Peyer's patch (tissue), 4 donors: ENCODE results near the gene ENPP1. TPM values are rescaled to one million over a fixed set of nuclear protein-coding genes. Genes with fewer than 3 reads are reported as not detected.

Experiments used
- DNase-seq, 3 donors: peaks; one replicate each; pipeline ENCODE4 v3.0.0-alpha.2; 2017 to 2019
- H3K27ac ChIP-seq, 4 donors: fragments of 200-600 bp; sonication (generic); one replicate each; pipeline ENCODE4 v1.5.1; 2016 to 2019
- H3K27me3 ChIP-seq, 2 donors: fragments of 200-600 bp; sonication (generic); one replicate each; pipeline ENCODE4 v1.5.1; 2019
- H3K36me3 ChIP-seq, 3 donors: fragments of 200-600 bp; sonication (generic); one replicate each; pipeline ENCODE4 v1.5.1; 2016 to 2019
- H3K4me1 ChIP-seq, 4 donors: fragments of 200-600 bp; sonication (generic); one replicate each; pipeline ENCODE4 v1.5.1; 2016 to 2019
- H3K4me3 ChIP-seq, 4 donors: fragments of 200-600 bp; sonication (generic); 1 replicate in 3 of 4; 2 replicates in 1 of 4; pipeline ENCODE4 v1.5.1; 2016 to 2019; ENCODE audit warnings: mild to moderate bottlenecking in 1 of 4
- H3K9me3 ChIP-seq, 4 donors: fragments of 200-600 bp; sonication (generic); one replicate each; pipeline ENCODE4 v1.5.1; 2016 to 2019; ENCODE audit warnings: mild to moderate bottlenecking in 1 of 4
- CTCF ChIP-seq, 6 experiments: fragments of 450-650 bp in 4 of 6; fragments of 200-600 bp in 2 of 6; sonication (generic) in 1 of 6; IDR thresholded peaks; one replicate each; pipeline ENCODE4 v1.5.1; 2017 to 2019; ENCODE audit warnings: antibody characterized with exemption in 6 of 6, mild to moderate bottlenecking in 3 of 6, moderate library complexity in 1 of 6
- POLR2A ChIP-seq, 2 donors: fragments of 450-650 bp; IDR thresholded peaks; one replicate each; pipeline ENCODE4 v1.5.1; 2017; ENCODE audit warnings: antibody characterized with exemption in 2 of 2, mild to moderate bottlenecking in 2 of 2, moderate library complexity in 2 of 2
- total RNA-seq, 4 donors: library from RNA; depleted of rRNA; stranded (reverse); fragments of >200 nt; gene quantifications; one replicate each; pipeline ENCODE4 v1.1.0, GENCODE V29; 2016

ENPP1 gene
- total RNA-seq, 4 donors from 2014 or later, result 1.7 to 9.4 (median 7.1) TPM

GRCh38 chr6:131846905-131847304 is 39.1 kb downstream of the ENPP1 start:
- Histone ChIP-seq H3K36me3 (no peaks in the 10 kb centered on the region), H3K27ac (no peak overlapping the region), H3K9me3 (no peaks in the 10 kb centered on the region), H3K27me3 (no peaks in the 10 kb centered on the region), H3K4me1 (no peaks in the 10 kb centered on the region), H3K4me3 (no peak overlapping the region)
- TF ChIP-seq CTCF (IDR thresholded peaks at IDR 0.05), result no peak
- TF ChIP-seq POLR2A (IDR thresholded peaks at IDR 0.05), result no peak
- no peak for DNase-seq

GRCh38 chr6:131849799-131850198 is 42.0 kb downstream of the ENPP1 start:
- H3K4me1 ChIP-seq, result no peaks in the 10 kb centered on the region
- no peaks in the 10 kb centered on the region for H3K36me3 ChIP-seq
- no peak overlapping the region for H3K4me3 ChIP-seq
- no peaks in the 10 kb centered on the region for H3K27me3 ChIP-seq
- no peak for DNase-seq
- no peaks in the 10 kb centered on the region for H3K9me3 ChIP-seq
- TF ChIP-seq POLR2A (IDR thresholded peaks at IDR 0.05) (no peak), CTCF (IDR thresholded peaks at IDR 0.05) (no peak)
- H3K27ac ChIP-seq, result no peak overlapping the region

DNA sequence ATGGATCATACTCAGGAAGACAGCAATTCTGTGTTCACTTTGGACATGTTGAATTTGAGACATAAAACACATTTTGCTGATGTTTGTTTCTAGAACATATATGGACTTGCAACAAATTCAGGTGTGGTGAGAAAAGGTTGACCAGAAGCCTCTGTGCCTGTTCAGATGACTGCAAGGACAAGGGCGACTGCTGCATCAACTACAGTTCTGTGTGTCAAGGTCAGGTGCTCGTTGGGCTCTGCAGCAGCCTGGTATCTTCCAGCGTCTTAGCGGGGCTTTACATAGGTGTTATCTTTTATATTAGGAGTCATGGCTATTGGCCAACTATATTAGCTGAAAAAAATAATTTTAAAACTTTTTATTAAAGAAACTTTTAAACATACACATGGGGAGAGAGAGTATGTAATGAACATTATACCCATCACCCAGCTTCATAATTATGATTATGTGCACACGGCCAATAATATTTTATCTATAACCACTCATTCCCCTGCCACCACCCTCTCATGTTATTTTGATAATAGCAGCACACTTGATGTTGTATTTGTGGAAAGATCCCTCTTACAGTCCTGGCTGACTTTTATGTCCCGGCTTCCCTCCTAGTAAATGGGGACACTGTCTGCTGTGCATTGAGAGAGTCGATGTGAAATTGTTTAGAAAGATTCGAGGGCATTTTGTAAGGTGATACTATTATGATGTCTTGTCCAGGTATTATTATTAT is 43.4 kb downstream of the ENPP1 start:
- Histone ChIP-seq H3K27me3 (no peaks in the 10 kb centered on the region), H3K36me3 (no peaks in the 10 kb centered on the region), H3K27ac (no peak overlapping the region), H3K4me1 (no peaks in the 10 kb centered on the region), H3K9me3 (no peaks in the 10 kb centered on the region), H3K4me3 (no peak overlapping the region)
- no peak for DNase-seq
- TF ChIP-seq POLR2A (IDR thresholded peaks at IDR 0.05) (no peak), CTCF (IDR thresholded peaks at IDR 0.05) (no peak)

- no peak for TF ChIP-seq POLR2A (IDR thresholded peaks at IDR 0.05)
- TF ChIP-seq CTCF (IDR thresholded peaks at IDR 0.05), result no peak
- Histone ChIP-seq H3K9me3 (no peaks in the 10 kb centered on the region), H3K4me3 (no peak overlapping the region), H3K4me1 (no peaks in the 10 kb centered on the region), H3K27ac (no peak overlapping the region), H3K27me3 (no peaks in the 10 kb centered on the region), H3K36me3 (no peaks in the 10 kb centered on the region)
- DNase-seq, result no peak
Observed at GRCh38 chr6:131852200-131852599, 44.4 kb downstream of the ENPP1 start.

GRCh38 chr6:131854803-131855202 is 47.0 kb downstream of the ENPP1 start:
- Histone ChIP-seq H3K27me3 (no peaks in the 10 kb centered on the region), H3K27ac (no peak overlapping the region), H3K9me3 (no peaks in the 10 kb centered on the region), H3K4me1 (no peaks in the 10 kb centered on the region), H3K36me3 (no peaks in the 10 kb centered on the region), H3K4me3 (no peak overlapping the region)
- DNase-seq, result no peak
- TF ChIP-seq POLR2A (IDR thresholded peaks at IDR 0.05), result no peak
- TF ChIP-seq CTCF (IDR thresholded peaks at IDR 0.05), result no peak
